ENCODE data around the gene ZNF653. TPM values are rescaled to one million over a fixed set of nuclear protein-coding genes. Genes with fewer than 3 reads are reported as not detected.

The ZNF653 gene
- total RNA-seq, 1 experiment from 2014 or later: 14.2 TPM

DNA sequence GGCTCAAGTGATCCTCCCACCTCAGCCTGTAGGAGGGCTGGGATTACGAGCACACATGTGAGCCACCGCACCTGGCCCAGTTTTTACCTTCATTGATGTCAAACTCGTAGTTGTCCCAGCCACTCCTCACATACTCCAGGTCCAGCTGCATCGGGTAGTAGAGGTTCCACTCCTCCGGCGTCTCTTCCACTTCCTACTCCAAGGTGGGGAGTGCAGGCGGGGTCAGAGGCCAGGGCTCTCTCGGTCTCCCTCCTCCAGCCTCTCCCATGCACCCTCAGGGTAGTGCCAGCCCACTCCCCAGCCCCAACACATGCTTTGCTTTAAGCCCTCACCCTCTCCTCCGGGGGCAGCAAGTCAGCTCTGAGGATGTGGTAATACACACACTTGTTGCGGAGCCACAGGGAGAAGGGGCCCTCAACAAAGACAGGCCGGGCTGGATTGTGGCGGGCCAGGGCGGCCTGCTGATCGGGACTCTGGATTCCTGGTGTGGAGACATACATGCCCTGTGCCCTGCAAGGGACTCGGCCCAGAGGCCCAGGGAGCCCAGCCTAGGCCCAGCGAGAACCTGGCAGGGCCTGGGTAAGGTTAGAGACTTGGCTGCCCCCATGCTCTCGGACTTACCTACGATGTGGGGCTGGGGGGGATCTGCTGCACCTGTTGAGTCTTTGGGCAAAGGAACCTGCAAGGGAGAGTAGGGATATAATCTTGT, 1.9 kb upstream of the ZNF653 start:
- no peak for ATAC-seq
- intact Hi-C loops (cut with micrococcal nuclease): no loop called here

DNA sequence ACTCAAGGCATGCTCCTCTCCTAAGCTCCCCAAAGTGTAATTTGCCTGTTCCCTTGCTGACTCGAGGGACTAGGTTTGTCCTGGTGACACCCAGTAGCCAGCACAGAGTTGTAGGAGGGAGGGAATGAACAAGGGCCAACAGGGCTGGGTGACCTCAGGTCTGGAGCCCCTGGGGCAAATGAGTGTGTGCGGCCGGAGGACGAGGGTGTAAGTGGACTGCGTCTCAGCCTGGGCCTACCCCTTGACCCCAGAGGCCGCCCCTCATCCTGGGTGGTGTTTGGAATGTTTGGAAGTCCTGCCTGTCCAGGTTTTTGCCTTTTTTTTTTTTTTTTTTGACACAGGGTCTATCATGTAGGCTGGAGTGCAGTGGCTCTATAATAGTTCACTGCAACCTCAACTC, 1.3 kb upstream of the ZNF653 start:
- H3K4me3 ChIP-seq (ENCODE audit: low read length): no peak overlapping the region
- H2AFZ ChIP-seq (ENCODE audit: low read length): no peak overlapping the region
- peaks cover 4% of the 10 kb centered on the region; the same call in 1 of the 2 replicates for H3K79me2 ChIP-seq (ENCODE audit: low read length)
- H3K9me2 ChIP-seq (replicated peaks; ENCODE audit: low read length): no peaks in the 10 kb centered on the region
- ATAC-seq: no peak
- ChIA-PET CTCF (no interaction called here), POLR2A (ENCODE audit: unreplicated experiment) (no interaction called here)
- no peaks in the 10 kb centered on the region for H3K9me3 ChIP-seq (ENCODE audit: low read length)
- H4K20me1 ChIP-seq (ENCODE audit: low read length): no peaks in the 10 kb centered on the region
- H3K4me2 ChIP-seq (ENCODE audit: low read length): peak overlapping the region; percentile 11
- no peak for DNase-seq
- H3K27ac ChIP-seq (ENCODE audit: low read length): no peak overlapping the region
- H3K4me1 ChIP-seq (ENCODE audit: insufficient read depth, low read length): peaks cover 15% of the 10 kb centered on the region
- peaks cover 5% of the 10 kb centered on the region; the same call in 1 of the 2 replicates for H3K36me3 ChIP-seq (ENCODE audit: low read depth, low read length)
- no peaks in the 10 kb centered on the region for H3K27me3 ChIP-seq (ENCODE audit: low read length)
- no TSS peak for BruUV-seq (replicated peaks)
- H3K9ac ChIP-seq (ENCODE audit: low read length): no peak overlapping the region
- no peak for TF ChIP-seq EZH2 (IDR thresholded peaks at IDR 0.05; ENCODE audit: low read length, unreplicated experiment)
- TF ChIP-seq, protein P1, sequence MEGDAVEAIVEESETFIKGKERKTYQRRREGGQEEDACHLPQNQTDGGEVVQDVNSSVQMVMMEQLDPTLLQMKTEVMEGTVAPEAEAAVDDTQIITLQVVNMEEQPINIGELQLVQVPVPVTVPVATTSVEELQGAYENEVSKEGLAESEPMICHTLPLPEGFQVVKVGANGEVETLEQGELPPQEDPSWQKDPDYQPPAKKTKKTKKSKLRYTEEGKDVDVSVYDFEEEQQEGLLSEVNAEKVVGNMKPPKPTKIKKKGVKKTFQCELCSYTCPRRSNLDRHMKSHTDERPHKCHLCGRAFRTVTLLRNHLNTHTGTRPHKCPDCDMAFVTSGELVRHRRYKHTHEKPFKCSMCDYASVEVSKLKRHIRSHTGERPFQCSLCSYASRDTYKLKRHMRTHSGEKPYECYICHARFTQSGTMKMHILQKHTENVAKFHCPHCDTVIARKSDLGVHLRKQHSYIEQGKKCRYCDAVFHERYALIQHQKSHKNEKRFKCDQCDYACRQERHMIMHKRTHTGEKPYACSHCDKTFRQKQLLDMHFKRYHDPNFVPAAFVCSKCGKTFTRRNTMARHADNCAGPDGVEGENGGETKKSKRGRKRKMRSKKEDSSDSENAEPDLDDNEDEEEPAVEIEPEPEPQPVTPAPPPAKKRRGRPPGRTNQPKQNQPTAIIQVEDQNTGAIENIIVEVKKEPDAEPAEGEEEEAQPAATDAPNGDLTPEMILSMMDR (conservative IDR thresholded peaks at IDR 0.05; ENCODE audit: low read depth, low read length): no peak
- TF ChIP-seq EZH2phosphoT487 (IDR thresholded peaks at IDR 0.05; ENCODE audit: borderline replicate concordance, low read length): no peak
- H3F3A ChIP-seq (ENCODE audit: low read length, unreplicated experiment): no peaks in the 10 kb centered on the region
- intact Hi-C loops (cut with micrococcal nuclease): no loop called here

More for the DNA sequence above, 1.9 kb upstream of the ZNF653 start:
- H3K4me2 ChIP-seq (ENCODE audit: low read length): no peak overlapping the region
- no TSS peak for BruUV-seq (replicated peaks)
- no peak for DNase-seq
- no peak overlapping the region for H2AFZ ChIP-seq (ENCODE audit: low read length)
- peaks cover 5% of the 10 kb centered on the region; the same call in 1 of the 2 replicates for H3K36me3 ChIP-seq (ENCODE audit: low read depth, low read length)
- H3K79me2 ChIP-seq (ENCODE audit: low read length): peaks cover 4% of the 10 kb centered on the region; the same call in 1 of the 2 replicates
- POLR2A ChIA-PET (ENCODE audit: unreplicated experiment): no interaction called here
- H3K9me3 ChIP-seq (ENCODE audit: low read length): no peaks in the 10 kb centered on the region
- no peaks in the 10 kb centered on the region for H3K27me3 ChIP-seq (ENCODE audit: low read length)
- H3F3A ChIP-seq (ENCODE audit: low read length, unreplicated experiment): no peaks in the 10 kb centered on the region
- no peaks in the 10 kb centered on the region for H4K20me1 ChIP-seq (ENCODE audit: low read length)
- no peaks in the 10 kb centered on the region for H3K9me2 ChIP-seq (replicated peaks; ENCODE audit: low read length)
- CTCF ChIA-PET: no interaction called here
- TF ChIP-seq, protein P1 (conservative IDR thresholded peaks at IDR 0.05; ENCODE audit: low read depth, low read length): no peak
- TF ChIP-seq EZH2phosphoT487 (IDR thresholded peaks at IDR 0.05; ENCODE audit: borderline replicate concordance, low read length) (no peak), EZH2 (IDR thresholded peaks at IDR 0.05; ENCODE audit: low read length, unreplicated experiment) (no peak)
- H3K4me1 ChIP-seq (ENCODE audit: insufficient read depth, low read length): peaks cover 15% of the 10 kb centered on the region
- no peak overlapping the region for H3K9ac ChIP-seq (ENCODE audit: low read length)
- H3K27ac ChIP-seq (ENCODE audit: low read length): no peak overlapping the region
- H3K4me3 ChIP-seq (ENCODE audit: low read length): no peak overlapping the region

DNA sequence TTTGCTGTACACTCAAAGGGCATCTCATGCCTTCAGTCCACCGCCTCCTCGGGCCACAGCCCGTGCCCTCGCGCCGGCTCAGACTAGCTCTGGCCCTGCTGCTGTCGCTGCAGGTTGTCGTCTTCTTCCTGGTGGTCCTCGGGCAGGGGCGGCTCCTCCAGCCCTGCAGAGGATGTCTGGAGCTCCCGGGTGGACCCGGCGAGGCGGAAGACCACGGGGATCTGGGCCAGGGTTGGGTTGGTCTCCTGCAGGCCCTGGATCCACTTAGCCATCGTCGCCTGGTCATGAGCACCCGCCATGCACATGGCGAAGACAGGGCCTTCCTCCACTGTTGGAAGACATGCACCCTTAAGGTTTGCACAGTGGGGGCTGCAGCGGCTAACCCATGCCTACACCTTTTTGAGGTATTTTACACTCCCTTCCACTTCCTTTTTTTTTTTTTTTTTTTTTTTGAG, 489 bp upstream of the ZNF653 start:
- no peaks in the 10 kb centered on the region for H3K27me3 ChIP-seq (ENCODE audit: low read length)
- peak overlapping the region; percentile 98 for H3K4me2 ChIP-seq (ENCODE audit: low read length)
- H4K20me1 ChIP-seq (ENCODE audit: low read length): no peaks in the 10 kb centered on the region
- H3K79me2 ChIP-seq (ENCODE audit: low read length): peaks cover 4% of the 10 kb centered on the region; the same call in 1 of the 2 replicates
- no peak overlapping the region for H3K27ac ChIP-seq (ENCODE audit: low read length)
- no peaks in the 10 kb centered on the region for H3K9me2 ChIP-seq (replicated peaks; ENCODE audit: low read length)
- ChIA-PET CTCF (no interaction called here), POLR2A (ENCODE audit: unreplicated experiment) (no interaction called here)
- intact Hi-C loops (cut with micrococcal nuclease): no loop called here
- H3K36me3 ChIP-seq (ENCODE audit: low read depth, low read length): peaks cover 3% of the 10 kb centered on the region; the same call in 1 of the 2 replicates
- H3K9me3 ChIP-seq (ENCODE audit: low read length): no peaks in the 10 kb centered on the region
- TSS peak; percentile 80 for BruUV-seq (replicated peaks)
- peak overlapping the region; percentile 80 for H3K9ac ChIP-seq (ENCODE audit: low read length)
- peak overlapping the region; percentile 84 for H3K4me3 ChIP-seq (ENCODE audit: low read length)
- no peaks in the 10 kb centered on the region for H3F3A ChIP-seq (ENCODE audit: low read length, unreplicated experiment)
- peaks cover 15% of the 10 kb centered on the region for H3K4me1 ChIP-seq (ENCODE audit: insufficient read depth, low read length)
- ATAC-seq: peak; percentile 18
- H2AFZ ChIP-seq (ENCODE audit: low read length): peak overlapping the region; percentile 70
- TF ChIP-seq EZH2 (IDR thresholded peaks at IDR 0.05; ENCODE audit: low read length, unreplicated experiment) (no peak), EZH2phosphoT487 (IDR thresholded peaks at IDR 0.05; ENCODE audit: borderline replicate concordance, low read length) (no peak)
- TF ChIP-seq, protein P1 (conservative IDR thresholded peaks at IDR 0.05; ENCODE audit: low read depth, low read length): no peak
- DNase-seq: no peak
